GM12864 (cell line): ENCODE measurements around the gene STUB1.
A peak's percentile ranks its signal among the peaks of the same experiment; 100 is the strongest.

Source experiments
- DNase-seq: peaks from one replicate; pipeline ENCODE4 v3.0.0-alpha.2; 2011; ENCODE audit warnings: low read depth
- H3K4me3 ChIP-seq: 2 replicates; pipeline ENCODE4 v1.5.1; 2011; ENCODE audit warnings: mild to moderate bottlenecking, low read depth, low read length, control low read depth
- CTCF ChIP-seq: IDR thresholded peaks from 2 replicates; pipeline ENCODE4 v1.5.1; 2011; ENCODE audit warnings: low read depth, mild to moderate bottlenecking, moderate library complexity, low read length, control low read depth, inconsistent platforms; ENCODE audit errors: missing control alignments

STUB1 gene

GRCh38 chr16:720990-721764 lies 41.0 kb downstream of the STUB1 start, which contains the start of gene ANTKMT:
Gene ANTKMT (plus strand): TSS chr16:721146. CDS start chr16:721275, 129 bp downstream.
- DNase-seq: no peak
- peak within 1 kb of the TSS; percentile 90 for H3K4me3 ChIP-seq
- peak; percentile 5 for TF ChIP-seq CTCF

- TF ChIP-seq CTCF: no peak
- DNase-seq: no peak
- peak overlapping the region; percentile 90 for H3K4me3 ChIP-seq
Measured at GRCh38 chr16:721765-722540, 41.7 kb downstream of the STUB1 start.

GRCh38 chr16:722835-723633 lies 42.8 kb downstream of the STUB1 start:
- H3K4me3 ChIP-seq: no peak overlapping the region
- no peak for DNase-seq
- TF ChIP-seq CTCF: no peak

- no peak overlapping the region for H3K4me3 ChIP-seq
- TF ChIP-seq CTCF: no peak
- DNase-seq: no peak
Measured at GRCh38 chr16:723695-724094, 43.5 kb downstream of the STUB1 start.

GRCh38 chr16:724188-725040 lies 44.2 kb downstream of the STUB1 start:
- no peak for DNase-seq
- no peak for TF ChIP-seq CTCF
- H3K4me3 ChIP-seq: no peak overlapping the region

GRCh38 chr16:725041-725376 lies 44.8 kb downstream of the STUB1 start:
- TF ChIP-seq CTCF: no peak
- DNase-seq: no peak
- H3K4me3 ChIP-seq: no peak overlapping the region
